HUES48 (cell line): Measurements from ENCODE around the gene SERTAD1.

Experiments used
- H3K27ac ChIP-seq: one replicate; pipeline ENCODE4 v1.7.0; 2013; ENCODE audit warnings: low read depth, low read length, inconsistent platforms
- H3K27me3 ChIP-seq: 2 replicates; pipeline ENCODE4 v1.6.1; 2013; ENCODE audit warnings: mild to moderate bottlenecking, low read length; ENCODE audit not compliant: control insufficient read depth, insufficient read depth
- H3K36me3 ChIP-seq: 2 replicates; pipeline ENCODE4 v1.6.1; 2013; ENCODE audit warnings: low read length; ENCODE audit not compliant: control insufficient read depth, insufficient read depth
- H3K4me1 ChIP-seq: 2 replicates; pipeline ENCODE4 v1.6.1; 2013; ENCODE audit warnings: mild to moderate bottlenecking, low read length; ENCODE audit not compliant: control insufficient read depth, insufficient read depth
- H3K4me3 ChIP-seq: 2 replicates; pipeline ENCODE4 v1.5.1; 2013; ENCODE audit warnings: mild to moderate bottlenecking, low read depth, low read length
- H3K9ac ChIP-seq: 2 replicates; pipeline ENCODE4 v1.6.1; 2013; ENCODE audit warnings: mild to moderate bottlenecking, low read depth, low read length, moderate library complexity
- H3K9me3 ChIP-seq: 2 replicates; pipeline ENCODE4 v1.6.1; 2013; ENCODE audit warnings: low read length; ENCODE audit not compliant: control insufficient read depth, insufficient read depth

Gene SERTAD1

GRCh38 chr19:40383668-40384248 is 42.0 kb downstream of the SERTAD1 start:
- no peak overlapping the region for H3K27ac ChIP-seq
- H3K27me3 ChIP-seq, result no peaks in the 10 kb centered on the region
- no peak overlapping the region for H3K4me3 ChIP-seq
- peaks cover 9% of the 10 kb centered on the region for H3K36me3 ChIP-seq
- H3K4me1 ChIP-seq, result no peaks in the 10 kb centered on the region
- no peak overlapping the region for H3K9ac ChIP-seq
- no peaks in the 10 kb centered on the region for H3K9me3 ChIP-seq

- H3K4me1 ChIP-seq, result no peaks in the 10 kb centered on the region
- no peak overlapping the region for H3K27ac ChIP-seq
- H3K9me3 ChIP-seq, result no peaks in the 10 kb centered on the region
- H3K4me3 ChIP-seq, result no peak overlapping the region
- H3K9ac ChIP-seq, result no peak overlapping the region
- peaks cover 27% of the 10 kb centered on the region for H3K36me3 ChIP-seq
- no peaks in the 10 kb centered on the region for H3K27me3 ChIP-seq
Measured at GRCh38 chr19:40381321-40381720, 44.5 kb downstream of the SERTAD1 start.

- no peaks in the 10 kb centered on the region for H3K9me3 ChIP-seq
- peaks cover 31% of the 10 kb centered on the region for H3K36me3 ChIP-seq
- H3K4me3 ChIP-seq, result no peak overlapping the region
- H3K9ac ChIP-seq, result no peak overlapping the region
- no peaks in the 10 kb centered on the region for H3K27me3 ChIP-seq
- no peak overlapping the region for H3K27ac ChIP-seq
- H3K4me1 ChIP-seq, result no peaks in the 10 kb centered on the region
Measured at GRCh38 chr19:40380199-40381037, 45.4 kb downstream of the SERTAD1 start.

- Histone ChIP-seq H3K27ac (no peak overlapping the region), H3K36me3 (peaks cover 33% of the 10 kb centered on the region), H3K9ac (no peak overlapping the region), H3K9me3 (no peaks in the 10 kb centered on the region), H3K4me1 (no peaks in the 10 kb centered on the region), H3K4me3 (no peak overlapping the region), H3K27me3 (no peaks in the 10 kb centered on the region)
Measured at GRCh38 chr19:40379446-40380198, 46.2 kb downstream of the SERTAD1 start.

- Histone ChIP-seq H3K36me3 (peaks cover 41% of the 10 kb centered on the region), H3K4me3 (no peak overlapping the region), H3K27me3 (no peaks in the 10 kb centered on the region), H3K9ac (no peak overlapping the region), H3K9me3 (no peaks in the 10 kb centered on the region), H3K4me1 (no peaks in the 10 kb centered on the region), H3K27ac (no peak overlapping the region)
Measured at GRCh38 chr19:40378509-40378908, 47.3 kb downstream of the SERTAD1 start.

- Histone ChIP-seq H3K9ac (no peak overlapping the region), H3K9me3 (no peaks in the 10 kb centered on the region), H3K27me3 (no peaks in the 10 kb centered on the region), H3K4me3 (no peak overlapping the region), H3K36me3 (peaks cover 44% of the 10 kb centered on the region), H3K4me1 (no peaks in the 10 kb centered on the region), H3K27ac (no peak overlapping the region)
Measured at GRCh38 chr19:40377876-40378385, 47.9 kb downstream of the SERTAD1 start.

- Histone ChIP-seq H3K9ac (no peak overlapping the region), H3K4me3 (no peak overlapping the region), H3K27me3 (no peaks in the 10 kb centered on the region), H3K27ac (no peak overlapping the region), H3K9me3 (no peaks in the 10 kb centered on the region), H3K36me3 (peaks cover 59% of the 10 kb centered on the region), H3K4me1 (no peaks in the 10 kb centered on the region)
Measured at GRCh38 chr19:40376286-40376862, 49.4 kb downstream of the SERTAD1 start.

- H3K9me3 ChIP-seq, result no peaks in the 10 kb centered on the region
- no peak overlapping the region for H3K9ac ChIP-seq
- no peak overlapping the region for H3K4me3 ChIP-seq
- H3K27me3 ChIP-seq, result no peaks in the 10 kb centered on the region
- H3K36me3 ChIP-seq, result peaks cover 76% of the 10 kb centered on the region
- no peaks in the 10 kb centered on the region for H3K4me1 ChIP-seq
- no peak overlapping the region for H3K27ac ChIP-seq
Measured at GRCh38 chr19:40374084-40374483, 51.7 kb downstream of the SERTAD1 start.

- Histone ChIP-seq H3K9ac (no peak overlapping the region), H3K9me3 (no peaks in the 10 kb centered on the region), H3K4me3 (no peak overlapping the region), H3K27ac (no peak overlapping the region), H3K36me3 (peaks cover 78% of the 10 kb centered on the region), H3K27me3 (no peaks in the 10 kb centered on the region), H3K4me1 (peaks cover 3% of the 10 kb centered on the region; the same call in 1 of the 2 replicates)
Measured at GRCh38 chr19:40371802-40372122, 54.0 kb downstream of the SERTAD1 start.
